OCI-LY1 (cell line): Measurements from ENCODE around the gene EML1.

Source experiments
- H2AFZ ChIP-seq: fragments of 200-600 bp; sonication (generic), shearing (Covaris generic); 2 replicates; pipeline ENCODE4 v1.6.0; 2014; ENCODE audit warnings: antibody characterized with exemption, mild to moderate bottlenecking, low read length
- H3F3A ChIP-seq: fragments of 200-600 bp; sonication (generic), shearing (Covaris generic); 2 replicates; pipeline ENCODE4 v1.6.0; 2014; ENCODE audit warnings: mild to moderate bottlenecking, antibody characterized with exemption, low read length, moderate library complexity; ENCODE audit not compliant: insufficient read depth
- H3K27ac ChIP-seq: fragments of 200-600 bp; sonication (generic); 2 replicates; pipeline ENCODE4 v1.5.1; 2014; ENCODE audit warnings: low read length, mixed run types, mild to moderate bottlenecking, low read depth; ENCODE audit not compliant: poor library complexity, severe bottlenecking
- H3K27me3 ChIP-seq: fragments of 200-600 bp; sonication (generic); 2 replicates; pipeline ENCODE4 v1.6.0; 2014; ENCODE audit warnings: antibody characterized with exemption, mild to moderate bottlenecking, low read length, moderate library complexity; ENCODE audit not compliant: insufficient read depth
- H3K36me3 ChIP-seq: fragments of 200-600 bp; sonication (generic); 2 replicates; pipeline ENCODE4 v1.6.1; 2014; ENCODE audit warnings: mild to moderate bottlenecking, antibody characterized with exemption, low read length, moderate library complexity, mixed read lengths; ENCODE audit not compliant: insufficient read depth
- H3K4me1 ChIP-seq: fragments of 200-600 bp; sonication (generic); 2 replicates; pipeline ENCODE4 v1.5.1; 2014; ENCODE audit warnings: mild to moderate bottlenecking, low read length, moderate library complexity; ENCODE audit not compliant: insufficient read depth, severe bottlenecking
- H3K4me2 ChIP-seq: fragments of 200-600 bp; sonication (generic), shearing (Covaris generic); 2 replicates; pipeline ENCODE4 v1.6.1; 2014; ENCODE audit warnings: low read length
- H3K4me3 ChIP-seq: fragments of 200-600 bp; sonication (generic); 2 replicates; pipeline ENCODE4 v1.5.1; 2014; ENCODE audit warnings: low read length, low read depth, mild to moderate bottlenecking, mixed read lengths; ENCODE audit not compliant: poor library complexity, severe bottlenecking
- H3K79me2 ChIP-seq: fragments of 200-600 bp; shearing (Covaris generic); 2 replicates; pipeline ENCODE4 v1.6.1; 2016; ENCODE audit warnings: mixed run types, low read length, mixed read lengths; ENCODE audit not compliant: insufficient read depth
- H3K9ac ChIP-seq: fragments of 200-600 bp; sonication (generic), shearing (Covaris generic); 2 replicates; pipeline ENCODE4 v1.6.1; 2014; ENCODE audit warnings: mild to moderate bottlenecking, low read length, mixed read lengths
- H3K9me2 ChIP-seq: fragments of 200-600 bp; sonication (generic), shearing (Covaris generic); 2 replicates; pipeline ENCODE4 v1.6.1; 2014; ENCODE audit warnings: low read depth, mild to moderate bottlenecking, low read length, mixed read lengths
- H3K9me3 ChIP-seq: fragments of 200-600 bp; shearing (Covaris generic); 2 replicates; pipeline ENCODE4 v1.6.1; 2014; ENCODE audit warnings: low read length, mixed read lengths
- H4K20me1 ChIP-seq: fragments of 200-600 bp; sonication (generic), shearing (Covaris generic); 2 replicates; pipeline ENCODE4 v1.6.0; 2016; ENCODE audit warnings: mild to moderate bottlenecking, low read length; ENCODE audit not compliant: insufficient read depth
- CTCF ChIP-seq: fragments of 200-600 bp; sonication (generic), shearing (Covaris generic); IDR thresholded peaks from 2 replicates; pipeline ENCODE4 v1.5.1; 2017; ENCODE audit warnings: mild to moderate bottlenecking, antibody characterized with exemption, low read length, moderate library complexity, mixed read lengths
- EZH2 ChIP-seq: fragments of 200-600 bp; sonication (generic), shearing (Covaris generic); IDR thresholded peaks from 2 replicates; pipeline ENCODE4 v1.8.0; 2017; ENCODE audit warnings: borderline replicate concordance, mixed run types, mild to moderate bottlenecking, antibody characterized with exemption, low read length, moderate library complexity, mixed read lengths

The EML1 gene

GRCh38 chr14:99755629-99756603, 37.3 kb upstream of the EML1 start:
- no peaks in the 10 kb centered on the region for H3K4me1 ChIP-seq
- no peaks in the 10 kb centered on the region for H4K20me1 ChIP-seq
- no peaks in the 10 kb centered on the region for H3K9me3 ChIP-seq
- H3K79me2 ChIP-seq: no peaks in the 10 kb centered on the region
- H3K4me3 ChIP-seq: no peak overlapping the region
- TF ChIP-seq EZH2 (no peak), CTCF (no peak)
- H3K36me3 ChIP-seq: no peaks in the 10 kb centered on the region
- H3K9me2 ChIP-seq: no peaks in the 10 kb centered on the region
- no peaks in the 10 kb centered on the region for H3F3A ChIP-seq
- no peak overlapping the region for H3K27ac ChIP-seq
- H3K27me3 ChIP-seq: peaks cover 9% of the 10 kb centered on the region
- H3K9ac ChIP-seq: no peak overlapping the region
- no peak overlapping the region for H3K4me2 ChIP-seq
- H2AFZ ChIP-seq: no peak overlapping the region

GRCh38 chr14:99756796-99757195, 36.4 kb upstream of the EML1 start:
- H3K9me3 ChIP-seq: no peaks in the 10 kb centered on the region
- H3K27me3 ChIP-seq: peaks cover under 1% of the 10 kb centered on the region; the same call in 1 of the 2 replicates
- no peaks in the 10 kb centered on the region for H3K9me2 ChIP-seq
- H3K36me3 ChIP-seq: no peaks in the 10 kb centered on the region
- no peaks in the 10 kb centered on the region for H3K79me2 ChIP-seq
- H3F3A ChIP-seq: no peaks in the 10 kb centered on the region
- H3K4me3 ChIP-seq: no peak overlapping the region
- H3K9ac ChIP-seq: no peak overlapping the region
- no peak for TF ChIP-seq EZH2
- no peak for TF ChIP-seq CTCF
- H4K20me1 ChIP-seq: no peaks in the 10 kb centered on the region
- H3K4me1 ChIP-seq: no peaks in the 10 kb centered on the region
- no peak overlapping the region for H3K4me2 ChIP-seq
- H2AFZ ChIP-seq: no peak overlapping the region
- no peak overlapping the region for H3K27ac ChIP-seq

GRCh38 chr14:99757331-99758070, 35.7 kb upstream of the EML1 start:
- H3K4me3 ChIP-seq: no peak overlapping the region
- H3K4me1 ChIP-seq: no peaks in the 10 kb centered on the region
- no peaks in the 10 kb centered on the region for H3K79me2 ChIP-seq
- no peaks in the 10 kb centered on the region for H3K36me3 ChIP-seq
- no peaks in the 10 kb centered on the region for H3F3A ChIP-seq
- H3K27ac ChIP-seq: no peak overlapping the region
- H4K20me1 ChIP-seq: no peaks in the 10 kb centered on the region
- no peak for TF ChIP-seq EZH2
- no peak for TF ChIP-seq CTCF
- H3K9ac ChIP-seq: no peak overlapping the region
- no peaks in the 10 kb centered on the region for H3K27me3 ChIP-seq
- no peak overlapping the region for H3K4me2 ChIP-seq
- no peak overlapping the region for H2AFZ ChIP-seq
- H3K9me3 ChIP-seq: no peaks in the 10 kb centered on the region
- no peaks in the 10 kb centered on the region for H3K9me2 ChIP-seq
